GOT3 (cell line): ENCODE results near the gene SNCG.
"Not testable (repeated sequence)": the region's sequence is repeated elsewhere in the genome, so short reads cannot be mapped to it uniquely, and the experiment has no call there.

Experiments
- DNase-seq: peaks from one replicate; lab custom pipeline; 2025; ENCODE audit warnings: mixed read lengths; lab: John Stamatoyannopoulos, UW

The SNCG gene

DNA sequence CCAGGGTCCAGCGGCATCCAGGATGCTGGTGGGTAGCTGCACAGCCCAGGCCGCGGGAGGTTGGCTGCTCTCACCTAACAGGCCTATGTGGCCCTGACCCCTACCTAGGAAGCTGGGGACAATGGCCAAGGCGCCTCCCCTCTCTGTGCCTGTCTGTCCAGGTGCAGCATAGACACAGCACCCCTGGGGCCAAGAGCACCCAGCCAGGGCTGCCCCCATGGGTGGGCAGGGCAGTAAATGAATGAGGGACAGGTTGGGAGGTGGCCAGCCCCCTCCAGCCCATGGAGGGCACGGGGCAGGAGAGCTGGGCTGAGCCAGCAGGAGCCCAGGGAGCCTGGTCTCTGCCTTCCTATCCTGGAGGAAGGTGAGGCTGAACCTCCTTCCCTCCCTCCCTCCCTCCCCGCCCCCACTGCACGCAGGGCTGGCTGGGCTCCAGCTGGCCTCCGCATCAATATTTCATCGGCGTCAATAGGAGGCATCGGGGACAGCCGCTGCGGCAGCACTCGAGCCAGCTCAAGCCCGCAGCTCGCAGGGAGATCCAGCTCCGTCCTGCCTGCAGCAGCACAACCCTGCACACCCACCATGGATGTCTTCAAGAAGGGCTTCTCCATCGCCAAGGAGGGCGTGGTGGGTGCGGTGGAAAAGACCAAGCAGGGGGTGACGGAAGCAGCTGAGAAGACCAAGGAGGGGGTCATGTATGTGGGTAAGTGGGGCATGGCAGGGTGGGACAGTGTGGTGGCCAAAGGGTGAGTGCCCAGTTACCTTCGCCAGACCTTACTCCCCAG lies at the start of gene SNCG:
TSS of gene SNCG (plus strand) at position 484 of the 785 bp plus-strand sequence. CDS start at position 583, 99 bp downstream.
- no peak for DNase-seq

DNA sequence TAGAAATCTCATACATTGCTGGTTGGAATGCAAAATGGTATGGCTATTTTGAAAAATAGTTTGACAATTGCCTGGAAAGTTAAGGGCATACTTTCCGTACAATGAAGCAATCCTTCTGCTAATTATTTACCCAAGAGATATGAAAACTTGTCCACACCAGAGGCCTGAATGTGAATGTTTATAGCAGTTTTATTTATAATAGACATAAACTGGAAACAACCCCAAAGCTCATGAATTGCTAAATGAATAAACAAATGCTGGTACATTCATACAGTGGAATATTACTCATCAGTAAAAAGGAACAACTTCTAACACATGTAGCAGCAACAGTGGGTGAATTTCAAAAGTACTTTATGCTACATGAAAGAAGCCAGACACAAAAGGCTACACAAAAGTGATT lies 43.7 kb upstream of the SNCG start:
- no peak for DNase-seq

DNA sequence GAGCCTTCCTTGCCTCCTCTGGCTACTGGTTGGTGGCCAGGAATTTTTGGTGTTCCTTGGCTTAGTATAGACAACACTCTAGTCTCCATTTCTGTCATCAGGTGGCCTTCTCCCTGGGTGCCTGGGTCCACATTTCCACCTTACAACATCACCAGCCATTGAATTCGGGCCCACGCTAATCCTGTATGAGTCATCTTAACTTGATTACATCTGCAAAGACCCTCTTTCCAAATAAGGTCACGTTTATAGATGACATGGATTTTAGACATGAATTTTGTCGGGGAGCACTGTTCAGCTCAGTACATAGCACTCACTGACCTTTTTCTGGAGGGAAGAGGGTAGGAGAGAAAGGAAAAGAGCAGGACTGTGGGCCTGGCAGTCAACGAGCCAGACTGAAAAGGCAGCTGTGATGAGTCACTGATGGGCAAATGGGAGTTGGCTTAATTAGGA lies 40.4 kb upstream of the SNCG start:
- no peak for DNase-seq

- DNase-seq: no peak
These were observed 35.8 kb upstream of the SNCG start for GRCh38 chr10:86922553-86922961.

DNA sequence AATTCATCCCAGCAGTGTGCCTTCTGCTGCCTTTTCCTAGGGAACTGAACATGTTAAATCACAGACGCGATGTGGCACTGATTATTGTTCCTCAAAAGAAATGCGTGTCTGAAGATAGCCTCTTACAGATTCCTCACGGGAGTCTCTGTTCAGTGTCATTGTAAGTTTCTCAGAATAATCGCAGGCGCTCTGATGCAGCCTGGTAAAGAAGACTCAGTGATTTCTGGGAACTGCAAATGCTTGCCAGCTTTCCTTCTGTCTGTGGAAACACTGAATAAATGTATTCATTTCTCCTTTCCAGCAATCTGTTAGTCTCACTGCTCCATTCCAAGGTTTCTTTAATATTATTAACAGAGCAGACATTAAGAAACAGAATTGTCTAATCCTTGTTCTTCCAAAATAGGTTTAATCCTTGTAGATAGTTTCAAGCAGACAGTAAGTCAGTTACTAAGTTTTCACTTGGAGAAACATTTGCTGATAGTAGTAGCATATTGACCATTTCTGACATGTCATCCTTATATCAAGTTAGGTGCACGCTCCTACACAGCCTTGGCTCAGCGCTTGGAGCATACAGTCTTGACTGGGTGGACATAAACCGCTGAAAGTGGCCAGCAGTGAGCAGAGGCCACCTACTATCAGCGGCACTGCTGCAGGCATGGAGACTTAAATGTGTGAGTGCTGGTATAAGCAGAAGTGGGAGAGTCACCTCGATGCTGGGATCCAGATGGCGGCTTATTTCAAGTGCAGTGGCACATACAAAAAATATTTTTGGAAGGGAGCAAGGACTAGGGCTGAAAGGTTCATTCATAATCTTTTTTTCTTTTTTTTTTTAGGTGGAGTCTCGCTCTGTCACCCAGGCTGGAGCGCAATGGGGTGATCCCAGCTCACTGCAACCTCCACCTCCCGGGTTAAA lies 28.7 kb upstream of the SNCG start:
- DNase-seq: no peak

DNA sequence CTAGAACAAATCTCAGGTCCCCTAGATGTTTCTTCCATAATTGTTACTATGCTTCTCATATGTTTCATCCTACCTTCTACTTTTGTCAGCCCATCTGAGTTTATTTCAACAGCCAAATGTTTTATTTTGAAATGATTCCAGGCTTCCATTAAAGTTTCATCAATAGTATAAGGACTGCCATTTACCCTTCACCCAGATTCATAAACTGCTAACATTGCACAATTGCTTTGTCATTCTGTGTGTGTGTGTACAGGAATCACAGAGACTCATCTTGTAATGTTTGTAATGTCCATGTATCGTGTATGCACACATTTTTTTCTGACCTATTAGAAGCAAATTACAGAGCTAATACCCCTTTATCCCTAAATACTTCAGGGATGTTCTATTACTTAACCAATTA lies 26.5 kb upstream of the SNCG start:
- no peak for DNase-seq

DNA sequence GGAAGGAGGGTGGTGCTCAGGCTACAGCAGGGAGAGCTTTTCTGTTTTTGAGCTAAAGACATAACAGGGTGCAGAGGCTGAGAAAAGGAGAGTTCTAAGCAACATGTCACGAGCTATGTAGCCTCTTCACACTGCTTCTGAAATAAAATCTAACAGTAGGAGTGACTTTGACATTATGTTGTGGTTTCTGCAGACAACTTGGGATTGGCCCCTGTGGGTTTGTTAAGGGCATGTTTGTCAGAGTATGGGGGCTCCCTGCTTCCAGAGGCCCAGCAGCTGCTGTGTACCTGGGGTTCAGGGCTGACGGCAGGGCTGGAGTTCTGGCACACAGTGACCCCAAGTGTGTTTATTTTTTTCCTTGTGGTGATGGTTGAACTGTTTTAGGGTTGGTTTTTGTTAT lies 25.7 kb upstream of the SNCG start:
- DNase-seq: no peak

DNA sequence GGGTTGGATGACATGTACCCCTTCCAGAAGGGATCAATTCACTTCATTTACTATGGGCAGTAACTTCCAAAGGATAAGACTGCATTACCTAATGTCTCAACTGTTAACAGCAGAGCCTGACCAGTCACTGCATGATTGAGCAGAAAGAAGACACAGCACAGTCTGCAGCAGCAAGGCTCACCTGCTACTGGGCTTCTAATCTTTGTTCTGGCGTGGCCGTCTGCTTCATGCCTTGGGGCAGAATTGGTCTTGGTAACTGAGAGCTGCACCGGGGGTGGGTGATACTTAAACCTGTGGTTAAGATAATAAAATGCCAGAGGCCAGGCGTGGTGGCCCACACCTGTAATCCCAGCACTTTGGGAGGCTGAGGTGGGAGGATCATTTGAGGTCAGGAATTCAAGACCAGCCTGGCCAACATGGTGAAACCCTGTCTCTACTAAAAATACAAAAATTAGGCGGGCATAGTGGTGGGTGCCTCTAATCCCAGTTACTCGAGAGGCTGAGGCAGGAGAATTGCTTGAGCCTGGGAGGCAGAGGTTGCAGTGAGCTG lies 24.2 kb upstream of the SNCG start:
- DNase-seq: not testable (repeated sequence)

- no peak for DNase-seq
These were observed 21.5 kb upstream of the SNCG start for GRCh38 chr10:86936661-86937501.

DNA sequence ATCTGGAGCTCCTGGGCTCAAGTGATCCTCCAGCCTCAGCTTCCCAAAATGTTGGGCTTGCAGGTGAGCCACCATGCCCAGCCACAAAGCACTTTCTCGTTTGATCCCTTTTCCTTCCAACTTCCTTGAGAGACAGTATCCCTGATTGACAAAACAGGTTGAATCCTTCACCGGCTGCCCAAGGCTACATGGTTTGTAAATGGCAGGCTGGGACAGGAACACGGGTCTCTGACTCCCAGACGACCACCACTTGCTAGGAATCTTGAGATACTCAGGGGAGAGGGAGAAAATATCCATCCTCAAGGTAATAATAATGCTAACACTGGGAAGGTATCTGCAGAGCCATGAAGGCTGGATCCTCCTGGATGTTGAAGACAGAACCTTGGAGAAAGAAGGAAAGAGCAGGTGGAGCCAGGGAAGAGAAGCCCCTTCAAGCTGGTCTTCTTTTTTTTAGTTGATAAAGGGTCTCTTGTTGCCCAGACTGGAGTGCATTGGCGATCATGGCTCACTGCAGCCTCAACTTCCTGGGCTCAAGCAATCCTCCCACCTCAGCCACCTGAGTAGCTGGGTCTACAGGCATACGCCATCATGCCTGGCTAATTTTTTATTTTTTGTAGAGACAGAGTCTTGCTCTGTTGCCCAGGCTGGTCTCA lies 20.8 kb upstream of the SNCG start:
- no peak for DNase-seq

- DNase-seq: no peak
These were observed 20.1 kb upstream of the SNCG start for GRCh38 chr10:86938260-86938659.

DNA sequence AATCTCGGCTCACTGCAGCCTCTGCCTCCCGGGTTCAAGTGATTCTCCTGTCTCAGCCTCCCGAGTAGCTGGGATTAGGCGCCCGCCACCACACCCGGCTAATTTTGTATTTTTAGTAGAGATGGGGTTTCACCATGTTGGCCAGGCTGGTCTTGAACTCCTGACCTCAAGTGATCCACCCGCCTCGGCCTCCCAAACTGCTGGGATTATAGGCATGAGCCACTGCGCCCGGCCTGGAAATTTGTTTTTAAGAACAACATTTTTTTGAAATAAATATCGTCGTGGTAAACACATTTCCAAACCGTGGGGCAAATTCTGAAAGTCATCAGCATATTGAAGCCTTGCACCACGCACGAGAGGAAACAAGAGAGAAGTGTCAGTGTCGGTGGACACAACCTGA lies 18.3 kb upstream of the SNCG start:
- DNase-seq: not testable (repeated sequence)

GRCh38 chr10:86940677-86941076 lies 17.7 kb upstream of the SNCG start:
- DNase-seq: no peak

- no peak for DNase-seq
These were observed 17.0 kb upstream of the SNCG start for GRCh38 chr10:86941426-86941825.

DNA sequence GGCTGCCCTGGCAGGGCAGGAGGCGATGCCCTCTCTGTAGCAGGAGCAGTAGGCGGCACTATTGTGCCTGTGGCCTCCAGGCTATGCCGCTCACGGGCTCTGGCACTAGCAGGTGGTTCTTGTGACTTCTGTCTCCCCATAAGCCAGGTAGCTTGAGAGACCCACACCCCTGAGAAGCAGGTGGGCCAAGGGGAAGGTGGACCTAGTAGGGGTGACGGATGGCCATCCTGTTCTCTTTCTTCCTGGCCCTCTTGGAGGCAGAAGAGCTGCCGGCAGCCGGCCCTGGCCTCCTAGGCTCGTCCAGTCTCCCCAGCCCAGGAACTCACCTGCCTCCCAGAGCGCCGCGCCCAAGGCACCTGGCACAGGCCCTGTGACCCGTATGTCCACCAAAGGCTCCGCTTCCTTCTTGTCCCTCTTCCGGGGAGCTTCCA lies 16.4 kb upstream of the SNCG start:
- no peak for DNase-seq

DNA sequence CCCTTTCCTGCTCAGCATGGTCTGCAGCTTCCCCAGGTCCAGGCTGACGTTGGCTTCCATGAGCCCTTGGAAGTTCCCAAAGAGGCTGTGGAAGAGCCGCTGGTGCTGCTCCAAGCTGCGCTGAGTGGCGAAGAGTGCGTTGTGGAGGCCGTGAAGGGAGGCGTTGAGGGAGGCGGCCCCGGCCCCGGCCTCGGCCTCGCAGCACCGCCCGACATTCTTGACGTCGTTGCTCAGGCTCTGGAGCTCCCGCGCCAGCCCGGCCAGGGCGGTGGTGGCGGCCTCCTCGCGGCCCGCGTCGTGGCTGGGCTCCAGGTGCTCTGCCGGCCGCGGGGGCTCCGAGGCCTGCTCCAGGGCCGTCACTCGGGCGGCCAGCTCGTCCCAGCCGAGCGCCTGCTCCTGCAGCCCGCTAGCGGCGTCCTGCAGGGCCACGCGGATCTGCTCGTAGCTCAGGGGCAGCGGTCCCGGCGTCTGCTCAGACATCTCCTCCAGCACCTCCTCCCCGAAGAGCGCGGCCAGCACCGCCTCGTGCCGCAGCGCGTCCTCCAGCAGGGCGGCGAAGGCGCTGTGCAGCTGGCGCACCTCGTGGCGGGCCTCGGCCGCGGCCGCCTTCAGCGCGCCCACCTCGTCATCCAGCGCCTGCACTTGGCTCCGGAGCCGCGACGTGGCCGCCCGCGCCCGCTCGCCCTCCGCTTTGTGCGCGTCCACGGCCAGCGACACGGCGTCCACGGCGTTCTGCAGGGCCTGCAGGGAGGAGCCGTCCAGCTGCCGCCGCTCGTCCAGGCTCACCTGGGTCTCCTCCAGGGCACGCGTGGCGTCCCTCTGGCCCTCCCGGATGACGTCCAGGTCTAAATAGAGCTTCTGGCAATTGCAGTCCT lies 15.7 kb upstream of the SNCG start:
- no peak for DNase-seq

DNA sequence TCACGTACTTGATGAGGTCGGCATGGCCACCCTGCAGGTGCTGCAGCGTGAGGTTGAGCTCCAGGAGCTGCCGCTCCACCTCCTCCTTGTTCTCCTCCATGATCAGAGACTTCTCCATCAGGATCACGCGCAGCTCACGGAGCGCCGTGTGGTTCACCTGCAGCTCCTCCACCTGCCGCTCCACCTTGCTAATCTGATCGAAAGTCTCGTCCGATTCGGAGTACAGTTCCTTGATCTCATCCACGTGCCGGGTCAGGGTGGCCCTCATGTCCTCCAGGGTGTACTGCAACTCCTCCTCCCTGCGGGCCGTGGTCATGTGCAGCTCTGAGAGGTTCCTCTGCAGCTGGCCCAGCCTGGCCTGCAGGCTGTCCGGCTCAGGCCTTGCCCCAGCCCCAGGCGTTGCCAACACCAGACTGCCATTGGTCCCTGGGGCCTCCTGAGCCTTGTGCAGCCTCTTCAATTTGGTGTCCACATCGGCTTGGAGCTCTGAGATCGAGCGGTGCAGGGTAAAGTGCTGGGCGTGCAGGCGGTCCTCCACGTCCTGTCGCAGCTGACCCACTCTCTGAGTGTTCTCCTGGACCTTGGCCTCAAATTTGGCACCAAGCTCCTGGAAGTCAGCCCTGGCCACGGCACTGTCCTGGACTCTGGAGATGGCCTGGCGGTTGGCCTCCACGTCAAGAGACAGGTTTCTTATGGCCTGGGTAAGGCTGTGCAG lies 14.9 kb upstream of the SNCG start:
- DNase-seq: no peak

DNA sequence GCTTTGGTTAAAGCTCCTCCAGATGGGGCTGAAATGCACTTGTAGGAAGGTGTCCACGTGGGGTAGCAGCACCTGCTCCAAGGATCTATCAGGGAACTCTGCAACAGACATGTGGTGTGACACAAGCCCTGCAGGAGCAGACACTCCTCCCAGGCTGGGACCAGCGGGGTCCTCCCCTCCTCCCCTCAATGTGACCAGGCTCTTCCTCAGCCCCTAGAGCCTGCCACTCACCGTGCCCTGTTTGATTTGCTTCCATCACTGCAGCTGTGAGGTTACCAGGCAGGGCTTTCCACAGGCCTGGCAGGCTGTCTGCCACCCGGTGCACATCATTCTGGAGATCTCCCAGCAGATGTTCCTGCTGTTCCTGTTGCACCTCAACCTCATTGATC lies 14.4 kb upstream of the SNCG start:
- DNase-seq: no peak

GRCh38 chr10:86944471-86944870 lies 13.9 kb upstream of the SNCG start:
- DNase-seq: no peak

- DNase-seq: no peak
These were observed 13.5 kb upstream of the SNCG start for GRCh38 chr10:86944907-86945306.
